ENCODE results near the gene B4GALT4.
"Not testable (repeated sequence)": the region's sequence is repeated elsewhere in the genome, so short reads cannot be mapped to it uniquely, and the experiment has no call there.

The B4GALT4 gene, protein sequence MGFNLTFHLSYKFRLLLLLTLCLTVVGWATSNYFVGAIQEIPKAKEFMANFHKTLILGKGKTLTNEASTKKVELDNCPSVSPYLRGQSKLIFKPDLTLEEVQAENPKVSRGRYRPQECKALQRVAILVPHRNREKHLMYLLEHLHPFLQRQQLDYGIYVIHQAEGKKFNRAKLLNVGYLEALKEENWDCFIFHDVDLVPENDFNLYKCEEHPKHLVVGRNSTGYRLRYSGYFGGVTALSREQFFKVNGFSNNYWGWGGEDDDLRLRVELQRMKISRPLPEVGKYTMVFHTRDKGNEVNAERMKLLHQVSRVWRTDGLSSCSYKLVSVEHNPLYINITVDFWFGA

DNA sequence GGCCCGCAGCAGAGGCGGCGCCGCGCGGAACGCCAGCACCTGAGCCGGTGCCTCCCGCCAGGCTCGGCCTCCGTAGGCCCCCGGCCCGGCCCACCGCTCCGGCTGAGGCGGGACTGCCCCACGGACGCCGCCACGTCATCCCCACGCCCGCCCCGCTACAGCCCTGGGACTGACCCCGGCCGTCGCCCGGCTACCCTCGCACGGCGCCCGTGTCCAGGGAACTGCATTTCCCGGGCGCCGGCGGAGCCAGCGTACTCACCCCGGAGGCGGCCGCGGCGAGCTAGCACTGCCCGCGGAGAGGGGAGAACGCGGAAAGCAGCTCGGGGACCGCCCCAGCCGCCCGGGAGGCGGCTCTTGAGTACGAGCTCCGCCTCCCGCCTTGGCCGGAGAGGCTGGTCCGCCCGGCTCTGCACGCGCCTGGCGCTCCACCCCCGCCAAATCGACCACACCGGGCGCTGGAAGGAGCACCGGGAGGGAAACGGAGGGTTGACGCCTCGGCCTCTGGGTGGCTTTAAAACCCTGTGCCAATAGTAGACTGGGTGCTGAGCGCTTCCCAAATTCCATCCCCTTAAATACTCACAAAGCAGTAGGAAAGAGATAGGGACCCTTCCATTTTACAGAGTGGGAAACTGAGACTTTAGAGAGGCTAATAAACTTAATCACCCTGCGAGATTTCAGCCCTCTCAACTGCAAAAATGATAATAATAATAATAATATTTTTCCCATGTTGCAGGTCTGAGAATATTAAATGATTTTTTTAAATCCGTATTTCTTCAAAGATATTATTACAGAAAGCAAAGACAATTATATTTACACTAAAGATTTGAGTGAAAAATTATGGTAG lies at the start of gene B4GALT4:
Gene B4GALT4, minus strand, starts transcription at position 288 of the 844 bp plus-strand sequence. CDS start 10,779 bp downstream, outside the sequence.
- in situ Hi-C loops (cut with MboI; ENCODE audit: low sequenced_read_pairs) = no loop called here

DNA sequence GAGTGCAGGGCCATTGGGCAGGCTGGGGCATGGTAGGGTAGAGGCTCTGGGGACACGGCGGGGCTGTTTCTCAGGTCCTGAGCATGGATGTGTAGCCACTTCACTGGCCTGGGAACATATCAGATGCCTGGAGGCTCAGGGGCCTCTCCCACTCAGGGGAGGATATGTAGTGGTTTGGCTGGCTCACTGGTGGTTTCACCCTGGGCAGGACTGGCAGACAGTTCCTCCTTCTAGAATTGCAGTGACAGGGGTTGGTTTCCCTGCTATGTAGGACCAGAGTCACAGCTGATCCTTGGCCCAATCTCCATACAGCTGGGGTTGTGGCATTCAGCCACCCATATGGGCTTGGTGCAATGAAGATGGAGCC lies 48.7 kb upstream of the B4GALT4 start:
- in situ Hi-C loops (cut with MboI; ENCODE audit: low sequenced_read_pairs) = no loop called here

DNA sequence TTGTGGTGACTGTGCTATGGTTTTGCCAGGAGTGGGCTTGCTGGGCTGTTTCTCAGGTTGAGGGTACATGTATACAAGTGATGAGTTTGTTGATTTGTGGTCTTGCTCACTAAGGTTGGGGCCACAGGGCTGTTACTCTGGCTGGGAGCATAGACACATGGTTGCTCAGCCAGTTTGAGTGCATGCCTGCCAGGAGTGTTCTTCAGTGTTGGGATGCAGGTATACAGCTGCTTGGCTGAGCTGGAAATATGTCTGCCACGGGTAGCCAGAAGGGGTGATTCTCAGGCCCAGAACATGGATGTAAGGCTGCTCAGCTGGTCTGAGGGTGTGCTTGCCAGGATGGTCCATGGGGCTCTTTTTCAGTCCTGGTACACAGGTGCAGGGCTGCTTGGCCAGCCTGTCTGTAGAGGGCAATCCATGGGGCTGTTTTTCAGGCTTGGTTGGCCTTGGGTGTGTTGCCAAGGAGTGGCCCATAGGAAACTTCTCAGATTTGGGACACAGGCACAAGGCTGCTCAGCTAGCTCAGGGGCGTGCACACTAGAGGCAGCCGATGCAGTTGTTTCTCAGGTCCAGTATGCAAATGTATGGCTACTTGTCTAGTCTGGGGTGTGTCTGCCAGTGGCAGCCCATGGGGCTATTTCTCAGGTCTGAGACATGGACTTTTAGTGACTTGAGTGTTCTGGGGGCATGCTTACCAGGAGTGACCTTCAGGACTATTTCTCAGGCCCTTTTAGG lies 48.2 kb upstream of the B4GALT4 start:
- in situ Hi-C loops (cut with MboI; ENCODE audit: low sequenced_read_pairs) = no loop called here

DNA sequence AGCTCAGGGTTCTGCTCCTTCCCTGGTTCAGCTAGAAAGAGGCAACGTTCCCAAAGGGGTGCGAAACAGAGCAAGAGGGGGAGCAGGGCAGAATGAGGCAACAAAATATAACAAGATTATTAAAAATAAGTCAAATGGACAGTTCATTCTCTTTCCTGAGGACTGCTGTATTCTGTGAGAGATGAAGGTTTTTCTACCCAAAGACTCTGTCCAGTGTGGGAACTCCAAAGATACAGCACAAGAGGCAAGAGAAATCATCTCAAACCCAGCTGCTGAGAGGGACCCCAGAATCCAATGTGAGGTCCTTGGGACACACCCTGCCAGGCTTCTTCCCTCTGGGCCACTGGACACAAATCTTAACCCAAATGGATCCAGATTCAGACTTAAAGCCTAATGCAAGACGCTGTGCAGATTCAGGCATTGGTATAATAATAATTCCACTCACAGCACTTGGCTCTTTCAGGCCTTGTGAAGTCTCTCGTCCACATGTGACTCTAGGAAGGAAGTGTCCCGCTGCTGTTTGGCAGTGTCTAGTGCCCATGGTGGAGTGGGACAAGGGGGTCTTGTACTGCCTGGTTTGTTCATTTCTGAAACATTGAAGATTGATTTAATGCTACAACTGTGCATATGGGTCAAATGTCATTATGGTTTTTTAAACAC lies 39.0 kb upstream of the B4GALT4 start:
- in situ Hi-C loops (cut with MboI; ENCODE audit: low sequenced_read_pairs) = no loop called here

DNA sequence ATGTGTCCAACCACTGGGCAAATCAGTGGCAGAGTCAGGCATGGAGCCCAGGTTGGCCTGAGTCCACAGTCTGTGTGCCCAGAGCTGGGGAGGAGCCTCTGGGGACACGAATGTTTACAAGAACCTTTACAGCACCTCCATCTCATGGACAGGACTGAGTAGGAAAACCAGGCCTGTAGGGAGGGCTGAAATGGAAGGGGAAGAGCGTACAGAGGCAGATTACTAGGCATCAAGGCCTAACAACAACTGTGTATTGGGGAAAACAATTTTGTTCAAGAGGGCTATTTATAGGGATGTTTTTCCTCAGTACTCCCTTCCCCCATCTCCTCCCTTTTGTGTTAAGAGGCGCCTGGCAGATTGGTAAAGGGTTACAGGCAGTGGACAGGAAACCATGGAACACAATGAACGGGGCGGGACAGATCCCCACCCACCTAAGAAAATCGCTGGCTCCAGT lies 38.5 kb upstream of the B4GALT4 start:
- in situ Hi-C loops (cut with MboI; ENCODE audit: low sequenced_read_pairs) = no loop called here

DNA sequence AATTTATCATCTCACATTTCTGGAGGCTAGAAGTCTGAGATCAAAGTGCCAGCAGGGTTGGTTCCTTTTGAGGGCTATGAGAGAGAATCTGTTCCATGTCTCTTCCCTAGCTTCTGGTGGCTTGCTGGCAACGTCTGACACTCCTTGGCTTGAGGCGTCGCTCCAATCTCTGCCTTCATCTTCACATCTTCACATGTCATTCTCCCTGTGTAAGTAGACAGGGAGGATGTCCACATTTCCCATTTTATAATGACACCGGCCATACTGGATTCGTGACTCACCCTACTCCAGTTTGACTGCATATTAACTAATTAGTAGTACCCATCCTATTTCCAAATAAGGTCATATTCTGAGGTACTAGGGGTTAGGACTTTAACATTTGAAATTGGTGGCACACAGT lies 36.0 kb upstream of the B4GALT4 start:
- in situ Hi-C loops (cut with MboI; ENCODE audit: low sequenced_read_pairs) = no loop called here

DNA sequence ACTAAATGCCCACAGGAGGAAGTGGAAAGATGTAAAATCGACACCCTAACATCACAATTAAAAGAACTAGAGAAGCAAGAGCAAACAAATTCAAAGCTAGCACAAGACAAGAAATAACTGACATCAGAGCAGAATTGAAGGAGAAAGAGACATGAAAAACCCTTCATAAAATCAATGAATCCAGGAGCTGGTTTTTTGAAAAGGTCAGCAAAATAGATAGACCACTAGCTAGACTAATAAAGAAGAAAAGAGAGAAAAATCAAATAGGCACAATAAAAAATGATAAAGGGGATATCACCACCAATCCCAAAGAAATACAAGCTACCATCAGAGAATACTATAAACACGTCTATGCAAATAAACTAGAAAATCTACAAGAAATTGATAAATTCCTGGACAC lies 29.5 kb upstream of the B4GALT4 start:
- in situ Hi-C loops (cut with MboI; ENCODE audit: low sequenced_read_pairs) = not testable (repeated sequence)

DNA sequence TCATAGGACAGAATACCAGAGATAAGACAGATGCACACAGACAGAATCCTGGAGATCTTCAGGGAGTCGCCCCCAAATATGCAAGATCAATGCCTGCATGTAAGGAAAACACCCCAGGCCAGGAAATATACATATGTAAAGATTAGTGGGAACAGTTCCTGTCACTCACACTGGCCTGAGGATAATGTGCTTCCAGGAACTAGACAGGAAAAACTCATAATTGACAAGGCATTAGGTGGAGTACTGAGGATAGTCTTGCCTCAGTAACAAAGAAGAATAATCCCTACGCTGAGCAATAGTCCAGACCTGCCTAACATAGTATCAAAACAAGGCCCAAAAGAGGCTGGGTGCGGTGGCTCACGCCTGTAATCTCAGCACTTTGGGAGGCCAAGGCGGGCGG lies 20.4 kb upstream of the B4GALT4 start:
- in situ Hi-C loops (cut with MboI; ENCODE audit: low sequenced_read_pairs) = no loop called here

DNA sequence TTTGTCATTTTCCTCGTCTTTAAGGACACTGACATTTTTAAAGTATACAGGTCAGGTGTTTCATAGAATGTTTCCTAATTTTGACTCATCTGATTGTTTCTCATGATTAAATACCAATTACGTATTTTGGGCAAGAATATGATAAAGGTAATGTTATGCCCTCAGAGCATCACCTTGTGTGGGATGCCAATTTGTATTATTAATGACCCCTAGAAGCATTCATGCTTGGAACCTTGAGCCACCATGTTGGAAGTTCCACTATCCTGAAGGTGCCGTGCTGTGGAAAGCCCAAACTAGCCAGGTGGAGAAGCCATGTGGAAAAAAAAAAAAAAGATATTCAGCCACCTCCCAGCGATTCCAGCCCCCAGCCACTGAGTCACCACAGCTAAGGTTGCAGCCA lies 19.1 kb upstream of the B4GALT4 start:
- in situ Hi-C loops (cut with MboI; ENCODE audit: low sequenced_read_pairs) = no loop called here

DNA sequence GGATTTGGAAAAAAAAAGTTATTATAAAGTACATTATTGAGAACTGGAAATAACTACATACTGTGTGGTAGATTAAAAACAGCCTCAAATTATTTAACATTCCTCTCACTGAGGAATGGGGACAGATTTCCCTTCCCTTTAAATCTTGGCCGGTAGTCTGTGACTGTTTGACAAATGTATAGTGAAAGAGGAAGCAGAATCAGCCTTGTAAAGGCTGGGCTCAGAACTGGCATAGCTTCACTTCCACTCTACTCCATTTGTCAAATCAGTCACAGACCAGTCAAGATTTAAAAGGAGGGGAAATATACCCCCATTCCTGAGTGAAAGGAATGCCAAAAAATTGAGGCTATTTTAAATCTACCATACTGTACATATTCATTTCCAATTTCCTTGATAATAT lies 18.2 kb upstream of the B4GALT4 start:
- in situ Hi-C loops (cut with MboI; ENCODE audit: low sequenced_read_pairs) = no loop called here

DNA sequence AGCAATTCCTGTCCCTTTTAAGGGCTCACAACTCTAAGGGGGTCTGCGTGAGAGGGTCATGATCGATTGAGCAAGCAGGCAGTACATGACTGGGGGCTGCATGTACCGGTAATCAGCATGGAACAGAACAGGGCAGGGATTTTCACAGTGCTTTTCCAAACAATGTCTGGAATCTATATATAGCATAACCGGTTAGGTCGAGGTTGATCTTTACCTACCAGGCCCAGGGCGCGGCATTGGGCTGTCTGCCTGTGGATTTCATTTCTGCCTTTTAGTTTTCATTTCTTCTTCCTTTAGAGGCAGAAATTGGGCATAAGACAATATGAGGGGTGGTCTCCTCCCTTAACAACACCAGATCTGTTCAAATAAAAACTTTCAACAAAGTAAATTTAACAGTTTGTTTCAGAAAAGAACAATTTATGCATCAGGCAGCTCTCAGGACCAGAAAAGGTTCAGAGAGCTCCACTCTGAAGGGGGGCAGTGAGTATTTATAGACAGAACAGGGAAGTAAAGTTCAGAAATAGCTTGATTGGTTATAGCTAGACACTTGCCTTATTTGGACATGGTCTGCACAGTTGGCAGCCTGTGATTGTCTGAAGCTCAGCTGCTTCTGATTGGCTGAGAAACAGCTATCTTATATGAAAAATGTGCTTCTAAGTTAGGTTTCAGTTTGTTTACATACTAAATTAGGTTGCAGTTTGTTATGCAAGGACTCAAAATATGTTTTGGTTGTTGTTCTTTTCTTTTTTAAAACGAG lies 17.2 kb upstream of the B4GALT4 start:
- in situ Hi-C loops (cut with MboI; ENCODE audit: low sequenced_read_pairs) = no loop called here

DNA sequence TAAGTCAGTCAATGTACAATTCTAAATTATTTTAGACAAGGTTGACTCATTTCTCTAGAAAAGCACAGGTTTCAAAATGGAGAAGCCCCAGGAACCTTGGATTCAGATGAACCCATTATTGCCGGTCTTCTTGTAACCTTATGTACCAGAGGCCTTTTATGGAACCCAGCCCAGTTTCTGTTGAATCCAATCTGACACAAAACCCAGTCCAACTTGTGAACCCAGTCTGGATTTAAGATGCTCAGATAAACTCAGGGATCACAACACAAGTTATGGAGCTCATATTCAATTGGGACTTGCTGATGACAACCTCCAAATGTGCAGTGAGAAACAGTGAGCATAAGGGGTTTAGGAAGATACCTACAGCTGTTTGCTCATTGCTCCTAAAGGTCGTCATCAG lies 16.4 kb upstream of the B4GALT4 start:
- in situ Hi-C loops (cut with MboI; ENCODE audit: low sequenced_read_pairs) = no loop called here

DNA sequence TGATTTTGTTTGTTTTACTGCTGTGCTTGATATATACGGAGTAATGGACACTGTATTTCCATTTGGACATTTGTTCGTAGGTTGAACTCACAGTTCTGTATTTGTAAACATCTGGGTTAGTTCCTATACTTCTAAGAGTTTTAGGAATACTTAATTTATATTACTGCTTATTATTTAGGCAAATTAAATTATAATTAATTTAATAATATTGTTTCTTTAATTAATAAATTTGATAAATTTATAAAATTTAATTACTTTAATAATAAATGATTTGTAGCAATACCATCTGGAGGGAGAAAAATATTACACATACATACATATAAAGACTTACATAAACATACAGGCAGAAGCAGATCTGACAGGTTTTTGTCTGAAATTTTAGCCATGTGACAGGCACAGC lies 14.5 kb upstream of the B4GALT4 start:
- in situ Hi-C loops (cut with MboI; ENCODE audit: low sequenced_read_pairs) = no loop called here

DNA sequence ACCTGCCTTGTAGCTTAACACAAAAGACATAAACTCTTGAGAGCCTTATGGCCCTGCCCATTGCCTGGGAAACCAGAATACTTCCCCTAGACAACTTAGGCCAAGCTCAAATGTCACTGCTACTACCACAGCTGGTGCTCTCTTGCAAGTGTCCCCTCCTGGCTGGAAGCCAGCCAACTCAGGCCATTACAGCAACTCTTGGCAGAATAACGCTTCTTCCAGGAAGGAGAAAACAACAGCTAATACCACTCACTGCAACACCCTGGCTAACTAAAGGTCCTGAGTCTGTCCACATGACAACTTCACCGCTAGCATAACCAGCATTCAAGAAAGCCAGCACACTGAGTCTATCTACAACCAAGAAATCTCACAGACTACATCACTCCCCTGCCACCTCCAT lies 5.1 kb upstream of the B4GALT4 start:
- in situ Hi-C loops (cut with MboI; ENCODE audit: low sequenced_read_pairs) = no loop called here

DNA sequence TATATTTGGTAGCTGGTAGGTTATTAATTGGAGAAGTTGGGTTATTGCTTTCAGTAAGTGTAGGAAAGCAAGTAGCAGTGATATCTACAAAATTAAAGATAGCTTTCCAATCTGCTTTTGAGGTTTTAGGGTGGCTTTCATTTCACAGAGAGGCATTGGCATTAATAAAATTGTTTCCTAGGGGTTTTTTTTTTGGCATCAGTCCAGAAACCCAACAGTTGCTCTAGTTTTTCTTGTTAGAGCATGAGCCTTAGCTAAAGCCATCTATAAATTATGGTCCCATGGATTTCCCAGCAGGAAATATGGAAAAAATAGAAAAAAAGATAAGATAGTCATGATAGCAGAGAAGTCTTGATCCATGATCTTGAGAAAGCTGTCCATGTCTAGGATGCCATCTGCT lies 3.0 kb upstream of the B4GALT4 start:
- in situ Hi-C loops (cut with MboI; ENCODE audit: low sequenced_read_pairs) = no loop called here

DNA sequence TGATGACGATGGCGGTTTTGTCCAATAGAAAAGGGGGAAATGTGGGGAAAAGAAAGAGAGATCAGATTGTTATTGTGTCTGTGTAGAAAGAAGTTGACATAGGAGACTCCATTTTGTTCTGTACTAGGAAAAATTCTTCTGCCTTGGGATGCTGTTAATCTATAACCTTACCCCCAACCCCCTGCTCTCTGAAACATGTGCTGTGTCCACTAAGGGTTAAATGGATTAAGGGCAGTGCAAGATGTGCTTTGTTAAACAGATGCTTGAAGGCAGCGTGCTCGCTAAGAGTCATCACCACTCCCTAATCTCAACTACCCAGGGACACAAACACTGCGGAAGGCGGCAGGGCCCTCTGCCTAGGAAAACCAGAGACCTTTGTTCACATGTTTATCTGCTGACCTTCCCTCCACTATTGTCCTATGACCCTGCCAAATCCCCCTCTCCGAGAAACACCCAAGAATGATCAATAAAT lies 2.4 kb upstream of the B4GALT4 start:
- in situ Hi-C loops (cut with MboI; ENCODE audit: low sequenced_read_pairs) = not testable (repeated sequence)

DNA sequence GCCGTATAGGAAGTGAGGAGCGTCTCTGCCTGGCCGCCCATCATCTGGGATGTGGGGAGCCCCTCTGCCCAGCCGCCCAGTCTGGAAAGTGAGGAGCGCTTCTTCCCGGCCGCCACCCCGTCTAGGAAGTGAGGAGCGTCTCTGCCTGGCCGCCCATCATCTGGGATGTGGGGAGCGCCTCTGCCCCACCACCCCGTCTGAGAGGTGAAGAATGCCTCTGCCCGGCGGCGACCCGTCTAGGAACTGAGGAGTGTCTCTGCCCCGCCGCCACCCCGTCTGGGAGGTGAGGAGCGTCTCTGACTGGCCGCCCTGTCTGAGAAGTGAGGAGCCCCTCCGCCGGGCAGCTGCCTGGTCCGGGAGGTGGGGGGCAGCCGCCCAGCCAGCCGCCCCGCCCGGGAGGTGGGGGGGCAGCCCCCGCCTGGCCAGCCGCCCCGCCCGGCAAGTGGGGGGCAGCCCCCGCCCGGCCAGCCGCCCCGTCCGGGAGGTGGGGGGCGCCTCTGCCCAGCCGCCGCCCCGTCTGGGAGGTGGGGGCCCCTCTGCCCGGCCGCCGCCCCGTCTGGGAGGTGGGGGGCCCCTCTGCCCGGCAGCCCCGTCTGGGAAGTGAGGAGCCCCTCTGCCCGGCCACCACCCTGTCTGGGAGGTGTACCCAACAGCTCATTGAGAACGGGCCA lies 1.8 kb upstream of the B4GALT4 start:
- in situ Hi-C loops (cut with MboI; ENCODE audit: low sequenced_read_pairs) = not testable (repeated sequence)

DNA sequence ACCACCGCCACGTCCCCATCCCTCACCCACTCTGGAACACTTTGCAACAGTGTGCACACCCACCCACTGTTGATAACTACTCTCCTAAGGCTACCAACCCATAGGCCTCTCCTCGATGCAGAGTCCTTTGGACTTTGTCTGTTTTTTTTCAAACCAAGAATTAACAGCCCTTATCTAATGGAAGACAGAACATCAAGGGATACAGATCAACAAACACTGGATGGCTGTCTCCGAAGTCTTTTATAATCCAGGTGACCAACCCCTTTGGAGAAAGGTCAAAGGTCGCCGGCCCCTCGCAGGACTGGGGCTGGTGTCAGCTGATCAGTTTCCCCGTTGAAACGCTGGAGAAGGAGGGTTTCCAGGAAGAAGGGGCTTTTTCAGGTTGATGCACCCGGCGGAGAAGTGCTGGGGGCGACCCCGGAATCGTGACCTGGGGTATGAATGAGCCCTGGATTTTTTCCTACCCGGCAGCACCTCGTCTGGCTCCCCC lies 532 bp downstream of the B4GALT4 start:
- in situ Hi-C loops (cut with MboI; ENCODE audit: low sequenced_read_pairs) = no loop called here

DNA sequence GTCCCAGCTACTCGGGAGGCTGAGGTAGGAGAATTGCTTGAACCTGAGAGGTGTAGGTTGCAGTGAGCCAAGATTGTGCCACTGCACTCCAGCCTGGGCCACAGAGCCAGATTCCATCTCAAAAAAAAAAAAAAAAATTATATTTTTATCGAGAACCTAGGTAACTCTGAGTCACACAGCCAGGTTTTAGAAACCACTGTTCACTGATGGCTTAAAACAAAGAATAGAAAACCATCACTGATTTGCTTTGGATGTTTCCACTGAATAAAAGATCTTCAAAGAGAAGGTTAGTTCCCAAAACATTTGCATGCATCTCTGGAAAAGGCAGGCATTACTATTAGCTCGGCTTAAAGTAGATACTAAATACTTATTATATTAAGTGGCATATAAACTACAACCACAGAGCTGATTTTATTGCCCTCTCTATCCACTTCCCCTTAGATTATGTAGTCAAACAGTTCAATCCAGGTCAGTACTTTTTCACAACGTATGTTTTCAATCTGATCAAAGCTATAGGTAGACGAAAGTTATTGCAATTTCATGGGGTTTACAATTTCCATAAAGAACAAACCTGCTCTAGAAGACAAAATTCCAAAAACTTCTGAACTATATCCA lies 1.4 kb downstream of the B4GALT4 start:
- in situ Hi-C loops (cut with MboI; ENCODE audit: low sequenced_read_pairs) = no loop called here

All from HL-60/S4 treated with retinoic acid at 250 ng/mL for 4 days and 3 days (cell line).